NCI-H1694 treated with DMSO at 0.1 percent for 48 hours (cell line): ENCODE measurements around the gene SRGN.
A peak's percentile ranks its signal among the peaks of the same experiment; 100 is the strongest.

ENCODE experiments used
- DNase-seq: peaks from one replicate; lab custom pipeline; 2025; lab: John Stamatoyannopoulos, UW

SRGN gene

DNA sequence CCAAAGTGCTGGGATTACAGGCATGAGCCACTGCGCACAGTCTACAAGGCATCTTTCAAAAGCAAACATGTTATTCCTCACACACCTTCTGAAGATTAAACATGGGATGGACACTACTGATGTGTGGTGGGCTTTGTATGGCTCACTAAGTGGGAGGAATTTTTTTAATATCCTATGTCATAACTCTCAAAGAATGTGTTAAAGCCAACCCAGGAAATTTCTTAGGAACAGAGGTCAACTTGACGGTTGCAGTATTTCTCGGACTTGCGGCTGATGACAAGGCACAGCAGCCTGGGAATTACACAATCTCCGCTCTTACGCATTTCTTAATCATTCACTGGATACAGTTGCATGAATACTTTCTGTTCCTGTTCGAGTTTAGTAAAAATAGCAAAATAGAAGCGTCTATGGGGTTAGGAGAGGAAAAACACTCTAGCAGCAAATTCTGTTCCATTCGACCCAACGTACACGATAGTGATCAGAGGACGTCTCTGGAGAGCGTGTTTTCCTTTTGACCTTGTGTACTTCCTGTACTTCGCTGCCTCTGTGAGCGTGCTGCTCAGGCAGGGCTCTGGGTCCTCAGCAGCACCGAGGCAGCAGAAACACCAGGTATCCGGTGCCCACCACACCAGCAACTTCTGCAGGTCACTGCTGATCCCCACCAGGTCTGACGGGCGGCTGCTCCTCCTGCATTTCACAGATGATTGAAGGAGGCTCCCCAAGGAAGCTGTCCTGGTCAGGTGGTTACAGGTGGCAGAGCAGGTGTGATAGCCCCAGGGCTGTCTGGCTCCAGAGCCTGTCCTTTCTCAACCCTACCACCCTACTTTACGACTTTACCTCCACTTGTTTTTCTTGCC lies 26.4 kb upstream of the SRGN start:
- DNase-seq = no peak

DNA sequence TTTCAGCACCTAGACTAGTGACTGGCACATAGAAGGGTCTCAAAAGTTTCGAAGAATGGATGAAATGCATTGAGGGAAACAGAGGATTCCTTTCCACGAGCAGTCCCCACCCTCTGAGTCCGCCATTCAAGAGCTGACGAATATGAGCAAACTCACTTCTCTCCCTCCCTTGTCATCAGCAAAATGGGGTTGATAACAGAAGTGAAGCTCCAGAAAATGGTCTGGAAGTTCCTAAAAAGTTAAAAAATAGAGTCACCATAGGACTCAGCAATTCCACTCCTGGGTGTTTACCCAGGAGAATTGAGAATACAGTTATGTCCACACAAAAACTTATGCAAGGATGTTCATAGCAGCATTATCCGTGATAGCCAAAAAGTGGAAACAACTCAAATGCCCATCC lies 25.0 kb upstream of the SRGN start:
- DNase-seq = no peak

- DNase-seq = no peak
These were observed 23.1 kb upstream of the SRGN start for GRCh38 chr10:69064762-69065328.

GRCh38 chr10:69065406-69066361 lies 22.2 kb upstream of the SRGN start:
- DNase-seq = no peak

DNA sequence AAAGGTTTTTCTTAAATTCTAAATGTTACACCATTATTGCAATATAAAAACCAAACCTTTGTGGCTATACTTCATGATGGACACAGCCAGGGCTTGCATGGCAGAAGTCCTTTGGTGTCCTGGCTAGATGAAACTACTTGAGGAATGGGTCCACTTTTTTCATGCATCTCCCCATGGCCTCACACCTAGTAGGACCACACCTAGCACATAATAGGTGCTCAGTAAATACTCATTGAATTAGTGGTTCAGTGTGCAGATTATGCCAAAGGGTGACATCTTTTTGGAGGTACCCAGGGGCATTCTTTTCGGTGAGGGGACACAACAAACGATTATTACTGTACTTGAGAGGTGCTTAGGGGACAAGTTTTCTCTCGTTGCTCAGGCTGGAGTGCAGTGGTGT lies 20.7 kb upstream of the SRGN start:
- DNase-seq = no peak

- no peak for DNase-seq
These were observed 19.4 kb upstream of the SRGN start for GRCh38 chr10:69068549-69068948.

GRCh38 chr10:69069090-69070042 lies 18.5 kb upstream of the SRGN start:
- peak; percentile 88 for DNase-seq

GRCh38 chr10:69070951-69071350 lies 17.0 kb upstream of the SRGN start:
- DNase-seq = no peak

- no peak for DNase-seq
These were observed 16.3 kb upstream of the SRGN start for GRCh38 chr10:69071610-69072009.

GRCh38 chr10:69073026-69073425 lies 14.9 kb upstream of the SRGN start:
- no peak for DNase-seq

- DNase-seq = no peak
These were observed 14.1 kb upstream of the SRGN start for GRCh38 chr10:69073736-69074364.

GRCh38 chr10:69074532-69074931 lies 13.4 kb upstream of the SRGN start:
- DNase-seq = no peak

- no peak for DNase-seq
These were observed 12.5 kb upstream of the SRGN start for GRCh38 chr10:69075431-69075830.

DNA sequence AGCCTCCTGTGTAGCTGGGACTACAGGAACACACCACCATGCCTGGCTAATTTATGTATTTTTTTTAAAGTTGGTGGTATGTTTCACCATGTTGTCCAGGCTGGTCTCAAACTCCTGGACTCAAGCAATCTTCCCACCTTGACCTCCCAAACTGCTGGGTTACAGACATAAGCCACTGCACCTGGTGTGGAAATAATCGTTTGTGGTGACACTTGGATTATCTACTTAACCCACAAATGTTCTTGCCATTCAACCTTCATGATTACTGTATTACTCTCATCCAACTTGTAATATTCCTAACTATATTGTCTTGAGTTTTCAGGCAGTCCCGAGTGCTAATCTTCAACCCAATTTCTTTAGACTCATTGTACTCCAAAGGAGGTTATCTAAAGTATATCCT lies 9.6 kb upstream of the SRGN start:
- no peak for DNase-seq

DNA sequence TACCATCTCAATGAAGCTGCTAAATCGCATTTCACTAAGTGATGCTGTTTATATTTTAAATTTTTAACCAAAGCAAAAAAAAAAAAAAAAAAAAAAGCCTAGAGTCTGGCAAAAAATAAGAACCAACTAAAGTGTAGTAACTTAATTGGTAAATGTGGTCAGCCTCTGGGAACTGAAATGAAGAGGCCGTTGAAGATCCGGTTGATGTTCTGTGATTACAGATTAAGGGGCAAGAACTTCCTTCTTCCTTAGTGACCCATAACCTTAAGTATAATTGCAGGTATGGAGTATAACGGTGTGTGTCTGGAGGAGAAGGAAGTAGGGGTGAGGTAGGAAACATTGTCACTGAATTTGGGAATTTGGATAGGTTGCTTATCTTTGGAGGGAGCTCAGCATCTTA lies 7.7 kb upstream of the SRGN start:
- no peak for DNase-seq

GRCh38 chr10:69086001-69086509 lies 1.8 kb upstream of the SRGN start:
- DNase-seq = no peak

DNA sequence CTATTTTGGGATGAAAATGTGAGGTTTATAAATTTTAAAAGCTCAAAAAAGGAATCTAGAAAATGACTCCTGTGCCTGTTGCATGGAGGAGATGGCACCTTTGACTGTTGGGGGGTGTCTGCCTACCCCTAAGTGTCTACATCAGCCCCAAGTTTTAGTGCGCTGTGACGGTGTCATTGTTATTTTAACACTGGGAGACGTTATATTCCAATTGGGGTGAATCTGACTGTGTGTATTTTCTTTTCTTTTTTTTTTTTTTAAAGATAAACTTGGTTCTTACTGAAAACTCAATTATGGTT lies 517 bp downstream of the SRGN start:
- no peak for DNase-seq

GRCh38 chr10:69088801-69089501 lies 1.0 kb downstream of the SRGN start:
- no peak for DNase-seq

DNA sequence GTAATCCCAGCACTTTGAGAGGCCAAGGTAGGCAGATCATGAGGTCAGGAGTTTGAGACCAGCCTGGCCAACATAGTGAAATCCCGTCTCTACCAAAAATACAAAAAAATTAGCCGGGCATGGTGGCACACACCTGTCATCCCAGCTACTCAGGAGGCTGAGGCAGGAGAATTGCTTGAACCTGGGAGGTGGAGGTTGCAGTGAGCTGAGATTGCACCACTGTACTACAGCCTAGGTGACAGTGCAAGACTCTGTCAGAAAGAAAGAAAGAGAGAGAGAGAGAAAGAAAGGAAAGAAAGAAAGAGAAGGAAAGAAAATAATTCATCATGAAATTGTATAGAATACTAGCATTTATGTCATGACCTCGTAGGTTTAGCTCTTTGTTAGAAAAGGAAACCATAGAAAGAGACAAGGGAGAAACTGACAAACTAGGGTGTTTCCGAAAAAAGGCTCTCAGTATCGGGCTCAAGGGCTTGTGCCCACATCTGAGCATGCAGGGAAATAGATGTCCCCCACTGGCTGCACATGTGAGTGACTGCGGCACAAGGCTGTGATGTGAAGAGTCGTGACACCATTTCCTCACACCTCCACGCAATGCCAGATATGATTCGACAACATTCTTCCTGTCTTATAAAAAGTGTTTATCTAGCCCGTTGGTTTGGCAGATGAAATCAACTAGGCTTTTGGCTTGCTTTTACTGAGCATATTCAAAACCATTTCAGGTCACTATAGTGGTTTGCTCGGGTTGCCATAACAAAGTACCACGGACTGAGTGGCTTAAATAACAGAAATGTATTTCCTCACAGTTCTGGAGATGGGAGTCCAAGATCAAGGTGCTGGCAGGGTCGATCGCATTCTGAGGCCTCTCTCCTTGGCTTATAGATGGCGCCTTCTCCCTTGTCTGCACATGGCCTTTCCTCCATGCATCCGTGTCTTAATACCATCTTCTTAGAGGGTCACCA lies 2.0 kb downstream of the SRGN start:
- DNase-seq = no peak
